ENCODE data around the gene GRAMD2B. TPM values are rescaled to one million over a fixed set of nuclear protein-coding genes. Genes with fewer than 3 reads are reported as not detected.
A peak's percentile ranks its signal among the peaks of the same experiment; 100 is the strongest.

Gene GRAMD2B
- total RNA-seq, 1 donor = 89.8 TPM

- Histone ChIP-seq H3K27me3 (ENCODE audit: insufficient read depth, low read length) (no peaks in the 10 kb centered on the region), H3K4me3 (ENCODE audit: insufficient read depth, low read length) (no peak overlapping the region), H4K20me1 (ENCODE audit: insufficient read depth, low read length) (no peaks in the 10 kb centered on the region), H3K4me2 (ENCODE audit: insufficient read depth, low read length) (no peak overlapping the region), H3K36me3 (ENCODE audit: insufficient read depth, low read length) (no peaks in the 10 kb centered on the region), H2AFZ (ENCODE audit: low read length) (peak overlapping the region; percentile 28), H3K4me1 (ENCODE audit: insufficient read depth, low read length) (peaks cover 14% of the 10 kb centered on the region), H3K9me3 (ENCODE audit: low read depth, low read length) (no peaks in the 10 kb centered on the region), H3K79me2 (ENCODE audit: insufficient read depth, low read length) (no peaks in the 10 kb centered on the region), H3K27ac (ENCODE audit: low read depth, low read length) (no peak overlapping the region)
- TF ChIP-seq CTCF (IDR thresholded peaks at IDR 0.05; ENCODE audit: extremely low read depth, low read depth, low read length) = no peak
- DNase-seq (ENCODE audit: insufficient read length, low spot score, missing footprints) = no peak
These were observed 6.8 kb upstream of the GRAMD2B start for GRCh38 chr5:126416266-126416925.

GRCh38 chr5:126417178-126417577 is 6.0 kb upstream of the GRAMD2B start:
- Histone ChIP-seq H3K9me3 (ENCODE audit: low read depth, low read length) (no peaks in the 10 kb centered on the region), H3K4me1 (ENCODE audit: insufficient read depth, low read length) (peaks cover 11% of the 10 kb centered on the region), H3K79me2 (ENCODE audit: insufficient read depth, low read length) (no peaks in the 10 kb centered on the region), H3K4me2 (ENCODE audit: insufficient read depth, low read length) (no peak overlapping the region), H3K36me3 (ENCODE audit: insufficient read depth, low read length) (no peaks in the 10 kb centered on the region), H4K20me1 (ENCODE audit: insufficient read depth, low read length) (no peaks in the 10 kb centered on the region), H3K27me3 (ENCODE audit: insufficient read depth, low read length) (no peaks in the 10 kb centered on the region), H3K4me3 (ENCODE audit: insufficient read depth, low read length) (no peak overlapping the region), H2AFZ (ENCODE audit: low read length) (no peak overlapping the region), H3K27ac (ENCODE audit: low read depth, low read length) (no peak overlapping the region)
- no peak for DNase-seq (ENCODE audit: insufficient read length, low spot score, missing footprints)
- no peak for TF ChIP-seq CTCF (IDR thresholded peaks at IDR 0.05; ENCODE audit: extremely low read depth, low read depth, low read length)

GRCh38 chr5:126419102-126419501 is 4.1 kb upstream of the GRAMD2B start:
- no peaks in the 10 kb centered on the region for H3K27me3 ChIP-seq (ENCODE audit: insufficient read depth, low read length)
- peaks cover 4% of the 10 kb centered on the region for H3K79me2 ChIP-seq (ENCODE audit: insufficient read depth, low read length)
- no peak for TF ChIP-seq CTCF (IDR thresholded peaks at IDR 0.05; ENCODE audit: extremely low read depth, low read depth, low read length)
- H3K27ac ChIP-seq (ENCODE audit: low read depth, low read length) = no peak overlapping the region
- no peaks in the 10 kb centered on the region for H3K36me3 ChIP-seq (ENCODE audit: insufficient read depth, low read length)
- DNase-seq (ENCODE audit: insufficient read length, low spot score, missing footprints) = no peak
- no peak overlapping the region for H2AFZ ChIP-seq (ENCODE audit: low read length)
- peaks cover 10% of the 10 kb centered on the region for H3K4me1 ChIP-seq (ENCODE audit: insufficient read depth, low read length)
- no peaks in the 10 kb centered on the region for H4K20me1 ChIP-seq (ENCODE audit: insufficient read depth, low read length)
- no peak overlapping the region for H3K4me2 ChIP-seq (ENCODE audit: insufficient read depth, low read length)
- no peak overlapping the region for H3K4me3 ChIP-seq (ENCODE audit: insufficient read depth, low read length)
- H3K9me3 ChIP-seq (ENCODE audit: low read depth, low read length) = no peaks in the 10 kb centered on the region

- no peak overlapping the region for H3K4me2 ChIP-seq (ENCODE audit: insufficient read depth, low read length)
- H4K20me1 ChIP-seq (ENCODE audit: insufficient read depth, low read length) = no peaks in the 10 kb centered on the region
- peaks cover 30% of the 10 kb centered on the region for H3K4me1 ChIP-seq (ENCODE audit: insufficient read depth, low read length)
- H3K9me3 ChIP-seq (ENCODE audit: low read depth, low read length) = no peaks in the 10 kb centered on the region
- peaks cover 28% of the 10 kb centered on the region for H3K36me3 ChIP-seq (ENCODE audit: insufficient read depth, low read length)
- no peak for DNase-seq (ENCODE audit: insufficient read length, low spot score, missing footprints)
- H3K27me3 ChIP-seq (ENCODE audit: insufficient read depth, low read length) = no peaks in the 10 kb centered on the region
- no peak for TF ChIP-seq CTCF (IDR thresholded peaks at IDR 0.05; ENCODE audit: extremely low read depth, low read depth, low read length)
- H3K4me3 ChIP-seq (ENCODE audit: insufficient read depth, low read length) = no peak overlapping the region
- H3K27ac ChIP-seq (ENCODE audit: low read depth, low read length) = no peak overlapping the region
- peaks cover 93% of the 10 kb centered on the region for H3K79me2 ChIP-seq (ENCODE audit: insufficient read depth, low read length)
- no peak overlapping the region for H2AFZ ChIP-seq (ENCODE audit: low read length)
These were observed 5.2 kb downstream of the GRAMD2B start for GRCh38 chr5:126428421-126428820.

Measured in osteoblast (primary cell).